ENCODE results near the gene PTGFR. TPM values are rescaled to one million over a fixed set of nuclear protein-coding genes. Genes with fewer than 3 reads are reported as not detected.

PTGFR gene
- total and polyA plus RNA-seq, 4 experiments from 2014 or later, result not detected

DNA sequence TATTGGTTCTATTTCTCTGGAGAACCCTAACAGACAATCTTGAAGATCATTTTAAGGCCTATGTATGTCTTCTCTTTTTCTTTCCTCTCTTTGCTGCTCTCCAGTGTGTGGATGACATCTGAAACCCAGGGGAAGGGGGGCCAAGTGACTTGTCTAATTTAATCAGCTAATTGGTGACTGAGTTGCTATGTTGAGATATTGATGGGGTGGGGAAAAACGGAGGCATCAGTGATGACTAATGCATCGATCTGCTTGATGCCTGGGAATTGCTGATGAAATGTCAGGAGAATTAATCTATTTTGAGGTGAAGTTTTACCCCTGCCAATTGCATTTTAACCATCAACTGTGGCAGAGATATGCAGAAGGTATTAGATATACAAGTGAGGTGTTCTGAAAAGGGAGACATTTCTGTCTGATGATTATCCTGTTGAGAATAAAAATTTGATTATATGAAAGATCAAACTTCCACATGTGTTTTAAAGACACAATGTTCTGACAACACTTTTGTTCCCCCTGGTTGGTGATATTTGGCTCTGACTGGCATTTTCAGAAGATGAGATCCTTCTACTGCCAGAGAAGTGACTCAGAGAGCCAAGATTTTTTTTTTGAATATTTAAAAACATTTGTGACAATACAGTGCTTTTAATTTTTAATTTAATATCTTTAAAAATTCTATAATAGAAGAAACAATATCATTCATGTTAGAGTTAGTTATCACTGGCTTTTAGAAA lies 18.7 kb upstream of the PTGFR start:
- POLR2A ChIA-PET (ENCODE audit: partially characterized antibody), result no interaction called here
- H3K27ac ChIP-seq (ENCODE audit: low read depth, low read length), result no peak overlapping the region
- no peaks in the 10 kb centered on the region for H3K4me1 Mint-ChIP-seq
- peaks cover 0 to 2% of the 10 kb centered on the region in 2 donors for H3K27me3 Mint-ChIP-seq
- H3K9me3 ChIP-seq (ENCODE audit: control insufficient read depth in 1 of 2, low read length in 2 of 2), result no peaks in the 10 kb centered on the region
- no peaks in the 10 kb centered on the region for H3K36me3 ChIP-seq (ENCODE audit: insufficient read depth, low read length)
- no peaks in the 10 kb centered on the region for H3K36me3 Mint-ChIP-seq
- CTCF ChIA-PET (ENCODE audit: partially characterized antibody), result no interaction called here
- H3K4me3 ChIP-seq (ENCODE audit: low read length in 2 of 2), result no peak overlapping the region
- no peak overlapping the region for H3K4me3 Mint-ChIP-seq
- no peak overlapping the region for H3K27ac Mint-ChIP-seq
- H3K27me3 ChIP-seq (ENCODE audit: insufficient read depth, low read length), result no peaks in the 10 kb centered on the region
- intact Hi-C loops (cut with micrococcal nuclease), result no loop called here
- no peaks in the 10 kb centered on the region for H3K4me1 ChIP-seq (ENCODE audit: insufficient read depth, low read length)
- H3K9me3 Mint-ChIP-seq, result no peaks in the 10 kb centered on the region
- DNase-seq, result no peak

DNA sequence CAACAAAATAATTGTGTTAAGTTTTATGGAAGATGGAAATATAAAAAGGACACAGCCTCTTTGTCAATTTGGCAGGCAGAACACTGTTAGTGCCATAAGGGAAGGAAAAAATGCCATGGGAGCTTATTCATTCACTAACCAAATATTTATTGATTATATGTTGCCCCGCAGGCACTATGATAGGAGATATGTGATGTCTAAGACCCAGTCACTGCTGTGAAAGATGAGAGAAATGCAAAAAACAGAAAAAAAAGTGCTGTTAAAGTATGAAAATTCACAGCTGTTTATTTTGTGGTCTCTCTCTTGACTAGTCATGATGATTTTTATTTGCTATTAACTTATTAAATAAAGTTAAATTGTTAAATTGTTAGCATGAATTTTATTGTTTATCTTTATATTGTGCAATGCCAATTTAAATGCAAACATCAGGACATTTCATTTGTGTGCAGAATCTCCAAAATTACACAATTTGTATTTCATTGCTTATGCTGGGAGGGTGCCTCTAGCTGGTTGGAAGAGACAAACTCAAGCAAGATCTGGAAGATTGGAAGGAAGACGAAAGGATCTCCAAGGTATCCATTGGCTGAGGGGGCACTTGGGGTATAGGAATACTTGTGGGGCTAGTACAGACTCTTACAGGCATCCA lies 17.8 kb upstream of the PTGFR start:
- Histone ChIP-seq H3K36me3 (ENCODE audit: insufficient read depth, low read length) (no peaks in the 10 kb centered on the region), H3K27ac (ENCODE audit: low read depth, low read length) (no peak overlapping the region), H3K4me3 (ENCODE audit: low read length in 2 of 2) (no peak overlapping the region), H3K27me3 (ENCODE audit: insufficient read depth, low read length) (no peaks in the 10 kb centered on the region), H3K9me3 (ENCODE audit: control insufficient read depth in 1 of 2, low read length in 2 of 2) (no peaks in the 10 kb centered on the region), H3K4me1 (ENCODE audit: insufficient read depth, low read length) (no peaks in the 10 kb centered on the region)
- H3K4me1 Mint-ChIP-seq, result no peaks in the 10 kb centered on the region
- no peaks in the 10 kb centered on the region for H3K36me3 Mint-ChIP-seq
- intact Hi-C loops (cut with micrococcal nuclease), result no loop called here
- POLR2A ChIA-PET (ENCODE audit: partially characterized antibody), result no interaction called here
- H3K27ac Mint-ChIP-seq, result no peak overlapping the region
- H3K27me3 Mint-ChIP-seq, result peaks cover 0 to 2% of the 10 kb centered on the region in 2 donors
- CTCF ChIA-PET (ENCODE audit: partially characterized antibody), result no interaction called here
- no peak for DNase-seq
- H3K4me3 Mint-ChIP-seq, result no peak overlapping the region
- H3K9me3 Mint-ChIP-seq, result peaks cover 0 to 3% (median 0%) of the 10 kb centered on the region in 8 donors

DNA sequence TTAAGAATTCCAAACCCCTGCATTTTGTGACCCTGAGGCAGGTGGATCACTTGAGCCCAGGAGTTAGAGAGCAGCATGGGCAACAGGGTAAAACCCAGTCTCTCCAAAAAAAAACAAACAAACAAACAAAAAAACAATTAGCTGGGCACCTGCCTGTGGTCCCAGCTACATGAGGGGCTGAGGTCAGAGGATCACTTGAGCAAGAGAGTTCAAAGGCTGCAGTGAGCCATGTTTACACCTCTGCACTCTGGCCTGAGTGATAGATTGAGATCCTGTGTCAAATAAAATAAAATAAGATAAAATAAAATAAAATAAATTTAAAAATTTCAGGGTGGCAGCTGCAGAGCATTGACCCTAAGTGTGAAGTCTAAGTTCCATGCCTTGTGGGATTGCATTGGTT lies 16.7 kb upstream of the PTGFR start:
- ChIA-PET CTCF (ENCODE audit: partially characterized antibody) (no interaction called here), POLR2A (ENCODE audit: partially characterized antibody) (no interaction called here)
- intact Hi-C loops (cut with micrococcal nuclease), result no loop called here
- no peak overlapping the region for H3K4me3 Mint-ChIP-seq
- no peaks in the 10 kb centered on the region for H3K36me3 ChIP-seq (ENCODE audit: insufficient read depth, low read length)
- H3K4me1 ChIP-seq (ENCODE audit: insufficient read depth, low read length), result no peaks in the 10 kb centered on the region
- H3K27me3 Mint-ChIP-seq, result peaks cover 0 to 2% of the 10 kb centered on the region in 2 donors
- H3K36me3 Mint-ChIP-seq, result no peaks in the 10 kb centered on the region
- no peaks in the 10 kb centered on the region for H3K9me3 ChIP-seq (ENCODE audit: control insufficient read depth in 1 of 2, low read length in 2 of 2)
- H3K4me1 Mint-ChIP-seq, result no peaks in the 10 kb centered on the region
- H3K27me3 ChIP-seq (ENCODE audit: insufficient read depth, low read length), result no peaks in the 10 kb centered on the region
- no peak overlapping the region for H3K4me3 ChIP-seq (ENCODE audit: low read length in 2 of 2)
- no peak overlapping the region for H3K27ac Mint-ChIP-seq
- DNase-seq, result no peak
- peaks cover 0 to 3% (median 0%) of the 10 kb centered on the region in 8 donors for H3K9me3 Mint-ChIP-seq
- no peak overlapping the region for H3K27ac ChIP-seq (ENCODE audit: low read depth, low read length)

DNA sequence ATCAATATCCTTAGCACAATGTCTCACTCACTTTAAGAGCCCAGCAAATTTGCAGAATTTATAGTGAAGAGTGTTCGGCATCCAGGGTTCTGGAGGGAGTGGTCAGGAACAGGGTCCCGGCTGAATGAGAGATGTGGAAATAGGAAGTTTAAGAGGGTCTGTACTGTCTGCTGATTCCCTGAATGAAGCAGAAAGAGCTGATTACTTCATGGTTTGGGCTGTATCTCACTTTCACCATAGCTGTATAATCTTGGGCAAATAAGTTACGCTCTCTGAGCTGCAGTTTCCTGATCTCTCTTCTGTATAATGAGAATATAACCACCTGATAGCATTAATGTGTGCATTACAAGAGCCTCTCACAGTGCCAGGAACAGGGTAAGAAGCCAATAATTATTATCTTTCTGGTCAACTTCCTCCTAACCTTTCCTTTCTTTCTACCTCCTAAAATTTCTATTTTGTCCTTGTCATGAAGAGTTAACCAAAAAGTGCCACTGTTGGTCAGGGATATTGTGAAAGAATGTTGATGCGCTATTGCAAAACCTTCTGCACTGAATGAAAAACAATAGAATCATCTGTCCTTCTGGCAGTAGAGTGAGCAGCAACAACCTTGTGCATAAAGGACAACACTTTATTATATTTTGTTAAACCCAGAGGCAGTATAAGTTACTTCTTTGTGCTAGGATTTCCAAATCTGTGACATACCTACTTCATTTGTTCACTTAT lies 14.7 kb upstream of the PTGFR start:
- Histone ChIP-seq H3K4me3 (ENCODE audit: low read length in 2 of 2) (no peak overlapping the region), H3K36me3 (ENCODE audit: insufficient read depth, low read length) (no peaks in the 10 kb centered on the region), H3K27ac (ENCODE audit: low read depth, low read length) (no peak overlapping the region), H3K27me3 (ENCODE audit: insufficient read depth, low read length) (no peaks in the 10 kb centered on the region), H3K4me1 (ENCODE audit: insufficient read depth, low read length) (no peaks in the 10 kb centered on the region), H3K9me3 (ENCODE audit: control insufficient read depth in 1 of 2, low read length in 2 of 2) (no peaks in the 10 kb centered on the region)
- intact Hi-C loops (cut with micrococcal nuclease), result no loop called here
- Mint-ChIP-seq H3K27me3 (peaks cover 0 to 2% of the 10 kb centered on the region in 2 donors), H3K27ac (no peak overlapping the region), H3K9me3 (peaks cover 0 to 3% (median 0%) of the 10 kb centered on the region in 8 donors), H3K4me3 (no peak overlapping the region), H3K36me3 (no peaks in the 10 kb centered on the region), H3K4me1 (no peaks in the 10 kb centered on the region)
- no peak for DNase-seq
- POLR2A ChIA-PET (ENCODE audit: partially characterized antibody), result no interaction called here
- CTCF ChIA-PET (ENCODE audit: partially characterized antibody), result no interaction called here

DNA sequence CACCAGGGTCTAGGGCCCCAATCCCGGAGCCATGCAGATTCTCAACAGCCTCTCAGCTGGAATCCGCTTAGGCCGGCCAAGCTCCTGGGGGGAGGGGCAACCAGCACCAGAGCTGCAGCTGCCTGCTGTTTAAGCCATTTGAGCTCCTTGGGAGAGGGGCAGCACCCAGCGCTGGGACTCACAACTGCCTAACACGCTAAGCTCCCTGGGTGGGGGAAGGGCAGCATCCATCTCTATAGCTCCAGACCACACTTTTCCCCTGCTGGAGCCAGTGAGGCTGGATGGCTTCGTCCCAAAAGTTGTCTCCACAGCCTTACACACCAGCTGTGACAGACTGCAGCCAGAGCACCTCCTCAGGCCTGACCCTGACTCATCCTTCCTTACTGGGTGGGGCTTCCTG lies 6.9 kb upstream of the PTGFR start:
- H3K9me3 Mint-ChIP-seq, result peaks cover 0 to 6% (median 1%) of the 10 kb centered on the region in 8 donors
- Histone ChIP-seq H3K27ac (ENCODE audit: low read depth, low read length) (no peak overlapping the region), H3K36me3 (ENCODE audit: insufficient read depth, low read length) (no peaks in the 10 kb centered on the region), H3K4me3 (ENCODE audit: low read length in 2 of 2) (no peak overlapping the region), H3K4me1 (ENCODE audit: insufficient read depth, low read length) (no peaks in the 10 kb centered on the region), H3K27me3 (ENCODE audit: insufficient read depth, low read length) (no peaks in the 10 kb centered on the region), H3K9me3 (ENCODE audit: control insufficient read depth in 1 of 2, low read length in 2 of 2) (no peaks in the 10 kb centered on the region)
- no peak overlapping the region for H3K27ac Mint-ChIP-seq
- POLR2A ChIA-PET (ENCODE audit: partially characterized antibody), result no interaction called here
- no peak for DNase-seq
- peaks cover 3 to 9% of the 10 kb centered on the region in 2 donors for H3K27me3 Mint-ChIP-seq
- intact Hi-C loops (cut with micrococcal nuclease), result no loop called here
- H3K36me3 Mint-ChIP-seq, result no peaks in the 10 kb centered on the region
- H3K4me3 Mint-ChIP-seq, result no peak overlapping the region
- CTCF ChIA-PET (ENCODE audit: partially characterized antibody), result no interaction called here
- H3K4me1 Mint-ChIP-seq, result no peaks in the 10 kb centered on the region

DNA sequence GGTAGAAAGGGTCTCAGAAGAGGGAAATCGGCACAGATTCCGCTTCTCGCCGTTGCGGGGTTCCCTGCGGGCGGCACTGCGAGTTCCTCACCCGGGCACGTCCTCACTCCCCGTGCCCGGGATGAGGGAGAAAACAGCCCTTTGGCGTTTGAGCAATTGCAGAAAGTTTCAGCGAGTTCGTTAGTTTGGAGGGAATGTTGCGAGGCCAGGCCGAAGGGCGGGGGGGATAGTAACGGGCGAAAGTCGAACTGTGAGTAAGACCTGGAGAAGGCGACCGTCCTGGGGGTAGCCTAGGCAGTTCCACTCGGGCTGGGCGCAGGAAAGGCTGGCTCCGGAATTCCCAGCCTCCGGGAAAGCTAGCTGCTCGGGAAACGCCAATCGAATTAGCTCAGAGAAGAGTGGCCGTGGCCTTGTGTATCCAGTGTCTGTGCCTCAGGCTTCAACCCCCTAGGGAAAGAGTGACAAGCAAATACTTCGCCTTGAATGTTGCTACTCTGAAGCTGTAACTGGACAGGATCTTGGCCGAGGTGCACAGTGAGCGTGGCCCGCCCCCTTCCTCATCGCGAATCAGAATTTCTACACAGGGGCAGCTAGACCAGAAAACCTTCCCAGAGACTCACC lies 787 bp downstream of the PTGFR start:
- DNase-seq, result no peak
- no peaks in the 10 kb centered on the region for H3K27me3 ChIP-seq (ENCODE audit: insufficient read depth, low read length)
- peak overlapping the region in 1 of 8 donors; percentile 46 for H3K4me3 Mint-ChIP-seq
- no peaks in the 10 kb centered on the region for H3K36me3 ChIP-seq (ENCODE audit: insufficient read depth, low read length)
- intact Hi-C loops (cut with micrococcal nuclease), result no loop called here
- no peak overlapping the region for H3K4me3 ChIP-seq (ENCODE audit: low read length in 2 of 2)
- CTCF ChIA-PET (ENCODE audit: partially characterized antibody), result no interaction called here
- H3K36me3 Mint-ChIP-seq, result no peaks in the 10 kb centered on the region
- H3K9me3 ChIP-seq (ENCODE audit: control insufficient read depth in 1 of 2, low read length in 2 of 2), result no peaks in the 10 kb centered on the region
- H3K9me3 Mint-ChIP-seq, result peaks cover 0 to 11% (median 3%) of the 10 kb centered on the region in 8 donors
- peaks cover 16 to 21% of the 10 kb centered on the region in 2 donors for H3K27me3 Mint-ChIP-seq
- no peak overlapping the region for H3K27ac Mint-ChIP-seq
- POLR2A ChIA-PET (ENCODE audit: partially characterized antibody), result no interaction called here
- H3K4me1 Mint-ChIP-seq, result peaks cover 0 to 4% (median 2%) of the 10 kb centered on the region in 4 donors
- no peak overlapping the region for H3K27ac ChIP-seq (ENCODE audit: low read depth, low read length)
- no peaks in the 10 kb centered on the region for H3K4me1 ChIP-seq (ENCODE audit: insufficient read depth, low read length)

DNA sequence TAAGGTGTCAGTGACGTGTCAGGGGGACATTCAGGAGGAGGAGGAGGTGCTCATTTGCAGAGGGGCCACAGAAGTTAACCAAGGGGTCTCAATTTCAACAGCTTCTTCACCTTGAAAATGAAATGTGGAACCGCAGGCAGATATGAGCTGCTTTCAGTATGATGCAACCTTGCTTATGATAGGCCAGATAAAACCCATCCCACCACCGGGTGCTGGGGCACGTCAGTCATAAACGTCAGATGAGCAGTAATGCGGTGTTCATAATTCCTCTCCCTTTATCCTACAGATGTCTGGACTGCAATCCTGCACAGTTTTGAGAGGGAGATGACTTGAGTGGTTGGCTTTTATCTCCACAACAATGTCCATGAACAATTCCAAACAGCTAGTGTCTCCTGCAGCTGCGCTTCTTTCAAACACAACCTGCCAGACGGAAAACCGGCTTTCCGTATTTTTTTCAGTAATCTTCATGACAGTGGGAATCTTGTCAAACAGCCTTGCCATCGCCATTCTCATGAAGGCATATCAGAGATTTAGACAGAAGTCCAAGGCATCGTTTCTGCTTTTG lies 1.7 kb downstream of the PTGFR start:
- peaks cover 15 to 20% of the 10 kb centered on the region in 2 donors for H3K27me3 Mint-ChIP-seq
- H3K9me3 Mint-ChIP-seq, result peaks cover 0 to 11% (median 3%) of the 10 kb centered on the region in 8 donors
- H3K27ac Mint-ChIP-seq, result no peak overlapping the region
- ChIA-PET CTCF (ENCODE audit: partially characterized antibody) (no interaction called here), POLR2A (ENCODE audit: partially characterized antibody) (no interaction called here)
- H3K27me3 ChIP-seq (ENCODE audit: insufficient read depth, low read length), result no peaks in the 10 kb centered on the region
- intact Hi-C loops (cut with micrococcal nuclease), result no loop called here
- no peak overlapping the region for H3K4me3 ChIP-seq (ENCODE audit: low read length in 2 of 2)
- no peaks in the 10 kb centered on the region for H3K36me3 Mint-ChIP-seq
- H3K9me3 ChIP-seq (ENCODE audit: control insufficient read depth in 1 of 2, low read length in 2 of 2), result no peaks in the 10 kb centered on the region
- H3K36me3 ChIP-seq (ENCODE audit: insufficient read depth, low read length), result no peaks in the 10 kb centered on the region
- H3K4me1 ChIP-seq (ENCODE audit: insufficient read depth, low read length), result no peaks in the 10 kb centered on the region
- H3K4me3 Mint-ChIP-seq, result no peak overlapping the region
- H3K27ac ChIP-seq (ENCODE audit: low read depth, low read length), result no peak overlapping the region
- peaks cover 0 to 4% (median 2%) of the 10 kb centered on the region in 4 donors for H3K4me1 Mint-ChIP-seq
- DNase-seq, result no peak
